Gastroesophageal sphincter (tissue), 4 donors: Measurements from ENCODE around the gene ATP1A3. TPM values are rescaled to one million over a fixed set of nuclear protein-coding genes. Genes with fewer than 3 reads are reported as not detected.
A peak's percentile ranks its signal among the peaks of the same experiment; 100 is the strongest.

ENCODE experiments used
- ATAC-seq: fragments of 150-250 bp; one replicate; pipeline ENCODE4 v1.9.1; 2016; ENCODE audit warnings: mild to moderate bottlenecking, moderate library complexity
- H3K27ac ChIP-seq, 4 donors: fragments of 200-600 bp; sonication (generic) in 3 of 4; 1 replicate in 3 of 4; 2 replicates in 1 of 4; pipeline ENCODE4 v1.5.1; 2016 to 2019
- H3K27me3 ChIP-seq: fragments of 200-600 bp; sonication (generic); one replicate; pipeline ENCODE4 v1.5.1; 2019
- H3K36me3 ChIP-seq, 2 donors: fragments of 200-600 bp; sonication (generic); one replicate each; pipeline ENCODE4 v1.5.1; 2019; ENCODE audit warnings: control low read depth in 1 of 2
- H3K4me1 ChIP-seq, 3 donors: fragments of 200-600 bp; sonication (generic); 1 replicate in 2 of 3; 2 replicates in 1 of 3; pipeline ENCODE4 v1.5.1; 2016 to 2019; ENCODE audit warnings: control low read depth in 2 of 3
- H3K4me3 ChIP-seq, 2 donors: fragments of 200-600 bp; sonication (generic); one replicate each; pipeline ENCODE4 v1.5.1; 2019; ENCODE audit warnings: mild to moderate bottlenecking in 1 of 2, moderate library complexity in 1 of 2
- H3K9me3 ChIP-seq, 3 donors: fragments of 200-600 bp; sonication (generic); one replicate each; pipeline ENCODE4 v1.5.1; 2017 to 2019; ENCODE audit warnings: control low read depth in 2 of 3
- EP300 ChIP-seq: sonication (generic); formaldehyde crosslinking; IDR thresholded peaks from one replicate; pipeline ENCODE4 v1.6.1; 2017; ENCODE audit warnings: antibody characterized with exemption, mild to moderate bottlenecking
- POLR2A ChIP-seq, 2 donors: fragments of 450-650 bp; IDR thresholded peaks; one replicate each; pipeline ENCODE4 v1.6.1; 2017; ENCODE audit warnings: antibody characterized with exemption in 2 of 2, mild to moderate bottlenecking in 2 of 2, moderate library complexity in 1 of 2
- POLR2AphosphoS5 ChIP-seq: sonication (generic); formaldehyde crosslinking; IDR thresholded peaks from one replicate; pipeline ENCODE4 v1.6.1; 2017; ENCODE audit warnings: antibody characterized with exemption
- WGBS, 2 donors: methylation state at CpG; one replicate each; pipeline ENCODE4 v1.1.5; 2018; ENCODE audit warnings: low coverage in 1 of 2; 5-methylcytosine and 5-hydroxymethylcytosine counted together
- total RNA-seq, 4 donors: library from RNA; depleted of rRNA; stranded (reverse); fragments of >200 nt; gene quantifications; one replicate each; pipeline ENCODE4 v1.1.0, GENCODE V29; 2016
- TF ChIP-seq, protein P1 (sequence below), 4 experiments: fragments of 200-600 bp in 2 of 4; fragments of 450-650 bp in 2 of 4; sonication (generic) in 1 of 4; IDR thresholded peaks; one replicate each; pipeline ENCODE4 v1.5.1; 2017 to 2019; ENCODE audit warnings: antibody characterized with exemption in 4 of 4, mild to moderate bottlenecking in 2 of 4, moderate library complexity in 2 of 4

Gene ATP1A3
- total RNA-seq, 4 donors from 2014 or later, result 0.81 to 2.6 (median 1.1) TPM; not detected in 1

DNA sequence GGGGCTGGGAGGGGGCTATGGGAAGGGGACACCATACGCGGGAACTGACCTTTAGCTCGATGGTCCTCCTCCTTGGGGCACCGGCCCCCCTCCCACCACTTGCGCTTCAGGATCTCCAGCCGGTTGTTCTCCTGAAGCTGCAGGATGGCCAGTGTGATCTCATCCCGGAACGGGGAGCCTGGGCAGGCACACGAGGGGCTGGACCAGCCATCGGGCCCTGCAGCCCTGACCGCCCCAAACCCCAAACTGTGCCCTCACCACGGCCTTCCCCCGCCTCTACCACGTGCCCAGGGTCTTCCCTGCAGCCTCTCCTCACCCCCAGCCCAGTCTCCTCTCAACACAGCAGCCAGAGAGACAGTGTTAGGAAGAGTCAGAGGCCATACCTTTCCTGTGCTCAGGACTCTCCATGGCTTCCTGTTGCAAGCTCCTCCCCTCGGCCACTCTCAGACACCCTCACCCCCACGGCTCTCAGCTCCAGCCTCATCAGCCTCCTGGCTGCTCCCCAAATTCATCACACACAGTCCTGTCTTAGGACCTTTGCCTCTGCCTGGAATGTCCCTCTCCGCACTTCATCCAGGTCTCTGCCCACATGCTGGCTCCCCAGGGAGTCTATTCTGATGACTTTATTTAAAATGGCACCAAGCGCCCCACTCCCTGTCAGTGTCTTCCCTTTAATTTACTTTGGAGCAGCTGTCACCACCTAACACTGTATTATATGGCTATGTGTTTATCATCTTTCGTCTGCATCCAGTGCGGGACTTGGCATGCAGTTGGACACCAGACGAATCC lies 9.7 kb upstream of the ATP1A3 start:
- Histone ChIP-seq H3K27ac (no peak overlapping the region), H3K4me1 (peaks cover 0 to 6% (median 0%) of the 10 kb centered on the region in 3 donors), H3K36me3 (peaks cover 0 to 59% of the 10 kb centered on the region in 2 donors), H3K4me3 (no peak overlapping the region), H3K9me3 (no peaks in the 10 kb centered on the region), H3K27me3 (peaks cover 65% of the 10 kb centered on the region)
- TF ChIP-seq EP300 (no peak), POLR2AphosphoS5 (no peak), POLR2A (IDR thresholded peaks at IDR 0.05) (no peak)
- TF ChIP-seq, protein P1, sequence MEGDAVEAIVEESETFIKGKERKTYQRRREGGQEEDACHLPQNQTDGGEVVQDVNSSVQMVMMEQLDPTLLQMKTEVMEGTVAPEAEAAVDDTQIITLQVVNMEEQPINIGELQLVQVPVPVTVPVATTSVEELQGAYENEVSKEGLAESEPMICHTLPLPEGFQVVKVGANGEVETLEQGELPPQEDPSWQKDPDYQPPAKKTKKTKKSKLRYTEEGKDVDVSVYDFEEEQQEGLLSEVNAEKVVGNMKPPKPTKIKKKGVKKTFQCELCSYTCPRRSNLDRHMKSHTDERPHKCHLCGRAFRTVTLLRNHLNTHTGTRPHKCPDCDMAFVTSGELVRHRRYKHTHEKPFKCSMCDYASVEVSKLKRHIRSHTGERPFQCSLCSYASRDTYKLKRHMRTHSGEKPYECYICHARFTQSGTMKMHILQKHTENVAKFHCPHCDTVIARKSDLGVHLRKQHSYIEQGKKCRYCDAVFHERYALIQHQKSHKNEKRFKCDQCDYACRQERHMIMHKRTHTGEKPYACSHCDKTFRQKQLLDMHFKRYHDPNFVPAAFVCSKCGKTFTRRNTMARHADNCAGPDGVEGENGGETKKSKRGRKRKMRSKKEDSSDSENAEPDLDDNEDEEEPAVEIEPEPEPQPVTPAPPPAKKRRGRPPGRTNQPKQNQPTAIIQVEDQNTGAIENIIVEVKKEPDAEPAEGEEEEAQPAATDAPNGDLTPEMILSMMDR (IDR thresholded peaks at IDR 0.05), result no peak
- WGBS, 2 donors, result 67 to 87% methylated on average over 6 to 13 of the region's 21 CpGs
- no peak for ATAC-seq

DNA sequence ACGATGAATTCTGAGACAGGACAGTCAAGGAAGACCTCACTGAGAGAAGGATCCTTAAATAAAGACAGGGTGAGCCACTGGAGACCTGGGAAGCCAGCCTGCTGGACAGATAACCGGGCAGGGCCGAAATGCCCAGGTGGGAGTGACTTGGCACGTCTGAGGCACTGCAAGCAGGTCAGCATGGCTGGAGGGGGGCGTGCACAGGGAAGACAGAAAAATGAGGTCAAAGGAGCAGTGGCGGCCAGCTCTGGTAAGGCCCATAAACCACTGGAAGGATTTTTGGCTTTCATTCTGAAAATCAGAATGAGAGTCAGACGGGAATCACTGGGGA lies 5.8 kb upstream of the ATP1A3 start:
- ATAC-seq, result no peak
- peaks cover 100% of the 10 kb centered on the region for H3K27me3 ChIP-seq
- H3K36me3 ChIP-seq, result peaks cover 0 to 36% of the 10 kb centered on the region in 2 donors
- peaks cover 0 to 25% (median 9%) of the 10 kb centered on the region in 3 donors for H3K4me1 ChIP-seq
- H3K4me3 ChIP-seq, result no peak overlapping the region
- WGBS, 2 donors, result 83% methylated on average over 7 of the region's 7 CpGs; no CpG with 5 or more reads in 1 of the 2 donors
- TF ChIP-seq EP300 (no peak), POLR2A (IDR thresholded peaks at IDR 0.05) (no peak), POLR2AphosphoS5 (no peak)
- TF ChIP-seq, protein P1 (IDR thresholded peaks at IDR 0.05), result no peak
- H3K9me3 ChIP-seq, result no peaks in the 10 kb centered on the region
- H3K27ac ChIP-seq, result no peak overlapping the region

DNA sequence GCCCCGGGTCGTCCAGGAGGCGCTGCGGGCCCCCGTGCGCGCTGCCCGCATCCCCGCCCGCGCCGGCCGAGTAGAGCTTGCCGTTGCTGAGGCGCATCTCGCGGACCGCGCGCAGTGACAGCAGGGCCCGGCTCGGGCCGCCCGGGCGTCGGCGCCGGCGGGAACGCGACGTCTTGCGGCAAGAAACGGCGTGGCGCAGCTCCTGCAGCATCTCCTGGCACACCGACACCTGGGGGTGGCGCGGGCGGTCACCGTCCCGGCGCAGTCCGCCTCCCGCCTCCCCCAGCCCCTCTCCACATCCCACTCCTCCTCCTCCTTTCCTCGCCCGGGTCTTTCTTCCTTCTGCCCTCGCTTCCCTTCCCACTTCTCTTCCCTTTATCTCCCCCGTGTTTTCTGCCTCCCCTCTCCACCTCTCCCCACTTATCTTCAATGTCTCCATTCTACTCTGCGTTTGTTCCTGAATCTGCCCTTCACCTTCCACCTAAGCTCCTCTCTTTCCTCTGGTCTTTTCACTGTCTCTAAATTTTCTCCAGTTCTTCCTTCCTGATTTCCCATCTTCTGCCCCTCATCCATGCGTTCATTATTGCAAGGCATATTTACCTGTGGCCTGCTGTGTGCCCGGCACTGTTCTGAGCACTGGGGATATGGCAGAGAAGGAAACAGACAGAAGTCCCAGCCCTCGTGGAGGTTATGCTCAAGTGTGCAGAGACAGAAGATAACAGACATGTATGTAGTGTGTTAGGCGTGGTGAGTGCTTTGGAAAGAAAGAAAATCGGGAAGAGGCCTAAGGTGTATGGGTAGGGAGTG lies 5.2 kb upstream of the ATP1A3 start:
- Histone ChIP-seq H3K4me1 (peaks cover 0 to 28% (median 10%) of the 10 kb centered on the region in 3 donors), H3K27ac (no peak overlapping the region), H3K9me3 (no peaks in the 10 kb centered on the region), H3K27me3 (peaks cover 100% of the 10 kb centered on the region), H3K36me3 (peaks cover 0 to 30% of the 10 kb centered on the region in 2 donors), H3K4me3 (no peak overlapping the region)
- TF ChIP-seq POLR2AphosphoS5 (no peak), POLR2A (IDR thresholded peaks at IDR 0.05) (no peak), EP300 (no peak)
- TF ChIP-seq, protein P1 (IDR thresholded peaks at IDR 0.05), result no peak
- ATAC-seq, result no peak
- 22% methylated on average over 22 of the region's 55 CpGs; no CpG with 5 or more reads in 1 of the 2 donors for WGBS, 2 donors

DNA sequence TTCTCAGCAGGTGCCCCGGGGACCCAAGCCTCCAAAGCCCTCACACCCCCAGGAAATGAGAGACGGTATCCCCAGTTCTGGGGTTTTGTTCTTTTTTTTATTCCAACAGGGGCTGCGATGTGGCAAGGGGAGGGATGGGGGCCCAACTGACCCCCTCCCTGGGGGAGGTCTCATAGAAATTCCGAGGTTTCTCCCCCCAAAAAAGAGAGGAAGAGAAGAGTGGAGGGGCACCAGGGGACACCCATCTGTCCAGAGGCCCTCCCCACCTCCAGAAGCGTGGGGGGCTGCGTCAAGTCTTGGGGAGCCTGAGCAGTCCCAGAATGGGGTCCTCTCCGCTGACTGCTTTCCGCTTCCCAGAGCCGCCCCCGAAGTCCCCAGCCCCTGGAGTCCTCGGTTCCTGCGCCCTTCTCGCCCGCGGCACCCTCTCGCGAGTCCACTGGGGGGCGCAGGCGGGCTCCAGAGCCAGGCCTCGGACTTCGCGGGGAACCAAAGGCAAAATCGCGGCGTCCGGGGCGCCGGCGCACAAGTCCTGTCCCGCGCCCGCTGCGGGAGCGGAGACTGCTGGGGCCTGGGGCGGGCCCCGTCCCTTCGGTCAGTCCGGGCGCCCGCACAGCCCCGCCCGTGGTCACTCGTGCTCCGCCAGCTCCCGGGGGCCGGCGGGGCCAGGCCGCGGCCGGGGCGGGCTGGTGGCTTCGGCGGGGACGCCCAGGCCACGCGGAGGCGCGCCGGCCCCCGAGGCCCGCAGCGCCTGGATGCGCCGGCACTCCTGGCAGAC lies 4.4 kb upstream of the ATP1A3 start:
- Histone ChIP-seq H3K27me3 (peaks cover 100% of the 10 kb centered on the region), H3K27ac (no peak overlapping the region), H3K4me1 (peaks cover 0 to 36% (median 19%) of the 10 kb centered on the region in 3 donors), H3K4me3 (peak overlapping the region in 1 of 2 donors; percentile 22), H3K9me3 (no peaks in the 10 kb centered on the region), H3K36me3 (peaks cover 0 to 23% of the 10 kb centered on the region in 2 donors)
- peak; percentile 40 for ATAC-seq
- TF ChIP-seq, protein P1 (IDR thresholded peaks at IDR 0.05), result peak in 3 of 4 experiments; percentile 32 to 74 (median 60)
- TF ChIP-seq POLR2A (IDR thresholded peaks at IDR 0.05) (no peak), POLR2AphosphoS5 (no peak)
- WGBS, 2 donors, result 0% methylated on average over 2 to 3 of the region's 64 CpGs
